K562 (cell line): ENCODE measurements around the gene PBX1. TPM values are rescaled to one million over a fixed set of nuclear protein-coding genes. Genes with fewer than 3 reads are reported as not detected.

Experiments
- ATAC-seq: fragments of 200-7000 bp; cut with Tn5 transposase; 3 replicates; pipeline ENCODE4 v1.9.1; 2020; ENCODE audit warnings: moderate library complexity
- BruUV-seq: library from RNA; stranded (reverse); fragments of 400-500 nt; replicated peaks from 2 replicates; lab custom pipeline; 2021; lab: Mats Ljungman, UMichigan
- CTCF ChIA-PET: fragments of 300-600 bp; formaldehyde crosslinking; extraction: SDS; loops from one replicate; lab custom pipeline; 2021; ENCODE audit warnings: low intra/inter-chr PET ratio; lab: Yijun Ruan, JAX
- POLR2A ChIA-PET: fragments of 300-600, 350-650 bp; sonication (Branson Sonifier 250); formaldehyde crosslinking; extraction: SDS; loops from one replicate; lab custom pipeline; 2021; ENCODE audit warnings: antibody characterized with exemption, inconsistent platforms; lab: Yijun Ruan, JAX
- DNase-seq, 4 experiments: peaks; one replicate each; pipeline versions ENCODE4 v3.0.0 to v3.0.0-alpha.2; 2011 to 2018; ENCODE audit warnings: low spot score in 3 of 4, mixed read lengths in 3 of 4; ENCODE audit errors: extremely low read depth in 1 of 4
- FAIRE-seq: peaks from 2 replicates; lab custom pipeline; 2011; peaks lifted over from hg19 to GRCh38; lab: Jason Lieb, UNC
- H2AFZ ChIP-seq: 2 replicates; pipeline ENCODE4 v1.6.0; 2011; ENCODE audit warnings: low read depth, low read length, control low read depth, inconsistent platforms
- H3K27ac ChIP-seq: fragments of 200-600 bp; 3 replicates; pipeline ENCODE4 v1.8.0; 2011; ENCODE audit warnings: low read depth, mild to moderate bottlenecking, control low read depth, inconsistent platforms, low read length, moderate library complexity, mixed read lengths; ENCODE audit errors: extremely low read depth
- H3K27me3 ChIP-seq, 2 experiments: fragments of 300-600 bp in 1 of 2; 2 replicates in 1 of 2; 3 replicates in 1 of 2; pipeline versions ENCODE4 v1.6.0 to v1.8.0; 2011; ENCODE audit warnings: inconsistent platforms in 2 of 2, low read length in 2 of 2, mild to moderate bottlenecking in 1 of 2, mixed read lengths in 1 of 2, moderate library complexity in 1 of 2; ENCODE audit not compliant: control insufficient read depth in 2 of 2, insufficient read depth in 2 of 2
- H3K36me3 ChIP-seq: fragments of 300-600 bp; 3 replicates; pipeline ENCODE4 v1.8.0; 2011; ENCODE audit warnings: mild to moderate bottlenecking, low read length, inconsistent platforms; ENCODE audit not compliant: control insufficient read depth, insufficient read depth
- H3K4me1 ChIP-seq, 2 experiments: fragments of 200-600 bp in 1 of 2; replicated peaks in 1 of 2; 2 replicates in 1 of 2; 3 replicates in 1 of 2; pipeline versions ENCODE4 v1.5.1 to v1.8.0; 2011; ENCODE audit warnings: inconsistent platforms in 2 of 2, low read length in 2 of 2, mild to moderate bottlenecking in 1 of 2, mixed read lengths in 1 of 2, moderate library complexity in 1 of 2; ENCODE audit not compliant: control insufficient read depth in 2 of 2, insufficient read depth in 2 of 2
- H3K4me2 ChIP-seq: 2 replicates; pipeline ENCODE4 v1.6.1; 2011; ENCODE audit warnings: low read length, control low read depth, inconsistent platforms, mixed read lengths; ENCODE audit not compliant: insufficient read depth
- H3K4me3 ChIP-seq: fragments of 200-600 bp; sonication (generic), shearing (Covaris generic); 2 replicates; pipeline ENCODE4 v1.5.1; 2016; ENCODE audit warnings: control low read depth, inconsistent platforms
- H3K79me2 ChIP-seq: fragments of 200-600 bp; 3 replicates; pipeline ENCODE4 v1.8.0; 2011; ENCODE audit warnings: low read length, inconsistent platforms; ENCODE audit not compliant: control insufficient read depth, insufficient read depth
- H3K9ac ChIP-seq, 2 experiments: 2 replicates each; pipeline versions ENCODE4 v1.6.0 to v1.6.1; 2011; ENCODE audit warnings: low read depth in 2 of 2, low read length in 2 of 2, control low read depth in 1 of 2, inconsistent platforms in 1 of 2, mild to moderate bottlenecking in 1 of 2, mixed read lengths in 1 of 2; ENCODE audit not compliant: insufficient read depth in 1 of 2
- H3K9me1 ChIP-seq: one replicate; pipeline ENCODE4 v1.6.0; 2011; ENCODE audit warnings: inconsistent platforms, mild to moderate bottlenecking, low read length, moderate library complexity; ENCODE audit not compliant: control insufficient read depth, insufficient read depth
- H3K9me3 ChIP-seq: replicated peaks from 2 replicates; pipeline ENCODE4 v1.5.1; 2011; ENCODE audit warnings: low read depth, low read length, inconsistent platforms; ENCODE audit not compliant: control insufficient read depth, insufficient read depth
- H4K20me1 ChIP-seq: replicated peaks from 2 replicates; pipeline ENCODE4 v1.6.1; 2011; ENCODE audit warnings: low read length, inconsistent platforms, mixed read lengths; ENCODE audit not compliant: control insufficient read depth, insufficient read depth
- LARP7 ChIP-seq: fragments of 450-650 bp; IDR thresholded peaks from 2 replicates; pipeline ENCODE4 v1.6.1; 2016
- MED1 ChIP-seq: sonication (generic); formaldehyde crosslinking; IDR thresholded peaks from 2 replicates; pipeline ENCODE4 v1.8.1; 2023; ENCODE audit warnings: missing genetic modification reagents, borderline replicate concordance
- PHTF2 ChIP-seq: fragments of 250-450 bp; sonication (Bioruptor Pico); IDR thresholded peaks from 2 replicates; pipeline ENCODE4 v1.5.0; 2021; ENCODE audit warnings: mild to moderate bottlenecking
- RBFOX2 ChIP-seq: fragments of 200-400 bp; formaldehyde crosslinking; IDR thresholded peaks from 2 replicates; pipeline ENCODE4 v1.6.1; 2017; ENCODE audit warnings: low read depth, mild to moderate bottlenecking, low read length, moderate library complexity
- RFX5 ChIP-seq: IDR thresholded peaks from 2 replicates; pipeline ENCODE4 v1.6.1; 2011; ENCODE audit warnings: low read depth, mild to moderate bottlenecking, improper control_type of control experiment, low read length
- ZNF124 ChIP-seq: sonication (generic); formaldehyde crosslinking; IDR thresholded peaks from 2 replicates; pipeline ENCODE4 v1.8.1; 2022; ENCODE audit warnings: missing genetic modification reagents
- ZNF239 ChIP-seq: fragments of 250-450 bp; sonication (Bioruptor Pico); IDR thresholded peaks from 2 replicates; pipeline ENCODE4 v1.4.0; 2020; ENCODE audit warnings: mild to moderate bottlenecking
- ZNF263 ChIP-seq: sonication (generic); formaldehyde crosslinking; IDR thresholded peaks from 2 replicates; pipeline ENCODE4 v1.8.0; 2022; ENCODE audit warnings: mild to moderate bottlenecking, missing genetic modification reagents, borderline replicate concordance
- ZNF584 ChIP-seq: fragments of 200-800 bp; sonication (Bioruptor generic); IDR thresholded peaks from 2 replicates; pipeline ENCODE4 v1.6.1; 2016; ENCODE audit warnings: low read depth, mild to moderate bottlenecking, missing genetic modification characterization, missing compliant biosample characterization
- ZNF696 ChIP-seq: fragments of 250-450 bp; sonication (Bioruptor Pico); conservative IDR thresholded peaks from 2 replicates; pipeline ENCODE4 v1.4.0; 2020; ENCODE audit warnings: mild to moderate bottlenecking, moderate library complexity
- WGBS: fragments of 100-300 bp; shearing (Covaris generic); methylation state at CpG from one replicate; pipeline ENCODE4 v1.1.6; 2016; ENCODE audit warnings: low coverage, mixed read lengths; ENCODE audit not compliant: insufficient coverage; ENCODE audit errors: missing lambda C conversion rate; 5-methylcytosine and 5-hydroxymethylcytosine counted together
- in situ Hi-C: fragments of 300-500 bp; cut with MboI; formaldehyde crosslinking; loops from 4 replicates; pipeline ENCODE4 v1.15.0; 2018; ENCODE audit warnings: inconsistent platforms, mixed read lengths
- intact Hi-C: fragments of 100-400 bp; cut with micrococcal nuclease; formaldehyde crosslinking; loops from 2 replicates; pipeline ENCODE4 v1.14.2; 2022
- polyA plus RNA-seq, 8 experiments: library from polyadenylated mRNA; depleted of rRNA in 4 of 8; stranded (reverse) in 5 of 8; unstranded in 3 of 8; fragments of >200 nt; fragmentation: Nextera tagmentation in 2 of 8; fragmentation: Illumina TruSeq in 1 of 8; extraction: Ambion mirVana in 2 of 8; extraction: Trizol in 1 of 8; gene quantifications; 2 replicates each; pipeline versions ENCODE4 v1.2.1 to v1.2.3, GENCODE V29; 2011 to 2014; ENCODE audit warnings: inconsistent platforms in 1 of 8, missing spikeins in 1 of 8
- total RNA-seq, 7 experiments: library from RNA; depleted of rRNA in 6 of 7; stranded (reverse); fragments of >200 nt in 6 of 7; fragmentation: Illumina TruSeq in 2 of 7; extraction: Trizol in 2 of 7; gene quantifications; 2 replicates each; pipeline versions ENCODE4 v1.2.1 to v1.2.3, GENCODE V29; 2011 to 2021; ENCODE audit warnings: low replicate concordance in 1 of 7

The PBX1 gene
- total and polyA plus RNA-seq, 9 of the 15 experiments (the other 6 are each of a cell fraction or from before 2014, with no cell fraction given) = 0.03 to 0.62 (median 0.17) TPM

GRCh38 chr1:164635059-164635802 is 76.2 kb downstream of the PBX1 start:
- ChIA-PET POLR2A (no interaction called here), CTCF (no interaction called here)
- whole genome bisulfite sequencing = 7% methylated on average over 22 of the region's 22 CpGs
- ATAC-seq (no peak), FAIRE-seq (no peak), DNase-seq (no peak)
- Histone ChIP-seq H2AFZ (no peak overlapping the region), H4K20me1 (no peaks in the 10 kb centered on the region), H3K4me2 (no peak overlapping the region), H3K4me1 (no peaks in the 10 kb centered on the region), H3K27ac (no peak overlapping the region), H3K27me3 (peaks cover 2 to 7% of the 10 kb centered on the region in 2 experiments; a peak in 2 of 5 replicates), H3K36me3 (no peaks in the 10 kb centered on the region), H3K4me3 (no peak overlapping the region), H3K9ac (no peak overlapping the region), H3K9me1 (no peaks in the 10 kb centered on the region), H3K79me2 (no peaks in the 10 kb centered on the region), H3K9me3 (no peaks in the 10 kb centered on the region)
- no peak for TF ChIP-seq MED1 (CRISPR knock-in tag)
- no peak for TF ChIP-seq ZNF239
- no peak for TF ChIP-seq ZNF124 (CRISPR knock-in tag)
- no peak for TF ChIP-seq ZNF696 (CRISPR knock-in tag)
- no peak for TF ChIP-seq ZNF584 (CRISPR knock-in tag)
- TF ChIP-seq LARP7 = no peak
- no peak for TF ChIP-seq PHTF2 (CRISPR knock-in tag)
- no peak for TF ChIP-seq RFX5
- no peak for TF ChIP-seq ZNF263
- TF ChIP-seq RBFOX2 = no peak
- BruUV-seq = no TSS peak
- intact Hi-C loops = no loop called here
- in situ Hi-C loops = no loop called here
